ENCODE measurements around the gene THOC7. TPM values are rescaled to one million over a fixed set of nuclear protein-coding genes. Genes with fewer than 3 reads are reported as not detected.

The THOC7 gene
- total RNA-seq, 1 experiment from 2014 or later, result 53.0 TPM

- TF ChIP-seq ZNF317 (CRISPR knock-in tag; IDR thresholded peaks at IDR 0.05; ENCODE audit: borderline replicate concordance, low read depth) (no peak), KAT7 (CRISPR knock-in tag; IDR thresholded peaks at IDR 0.05; ENCODE audit: borderline replicate concordance) (no peak), ZBTB43 (CRISPR knock-in tag; IDR thresholded peaks at IDR 0.05) (no peak), ETV6 (CRISPR knock-in tag; IDR thresholded peaks at IDR 0.05) (no peak)
Observed at GRCh38 chr3:63832395-63832794, 31.2 kb downstream of the THOC7 start (continued).

GRCh38 chr3:63830526-63830925 is 33.1 kb downstream of the THOC7 start:
- Mint-ChIP-seq H3K4me3 (no peak overlapping the region), H3K36me3 (peaks cover 21% of the 10 kb centered on the region), H3K4me1 (peaks cover 3% of the 10 kb centered on the region; the same call in 1 of the 2 replicates), H3K27me3 (ENCODE audit: low read depth) (no peaks in the 10 kb centered on the region), H3K9me3 (no peaks in the 10 kb centered on the region; the same call in 1 of the 2 replicates), H3K27ac (no peak overlapping the region)
- ChIA-PET POLR2A (no interaction called here), CTCF (no interaction called here)
- ATAC-seq, result no peak
- no peak for DNase-seq (ENCODE audit: low spot score)
- TF ChIP-seq GRHL2 (CRISPR knock-in tag; IDR thresholded peaks at IDR 0.05; ENCODE audit: insufficient replicate concordance, severe bottlenecking), result no peak
- no peak for TF ChIP-seq JUN (CRISPR knock-in tag; IDR thresholded peaks at IDR 0.05)
- TF ChIP-seq ZNF532 (CRISPR knock-in tag; IDR thresholded peaks at IDR 0.05; ENCODE audit: borderline replicate concordance), result no peak
- TF ChIP-seq MLX (CRISPR knock-in tag; IDR thresholded peaks at IDR 0.05), result no peak
- no peak for TF ChIP-seq FOXJ3 (CRISPR knock-in tag; IDR thresholded peaks at IDR 0.05; ENCODE audit: borderline replicate concordance)
- no peak for TF ChIP-seq E2F4 (CRISPR knock-in tag; IDR thresholded peaks at IDR 0.05; ENCODE audit: borderline replicate concordance, low read depth)
- TF ChIP-seq OVOL2 (CRISPR knock-in tag; IDR thresholded peaks at IDR 0.05; ENCODE audit: borderline replicate concordance), result no peak
- TF ChIP-seq ZSCAN18 (CRISPR knock-in tag; IDR thresholded peaks at IDR 0.05), result no peak
- TF ChIP-seq ZNF232 (CRISPR knock-in tag; IDR thresholded peaks at IDR 0.05), result no peak
- no peak for TF ChIP-seq CREM (CRISPR knock-in tag; IDR thresholded peaks at IDR 0.05)
- no peak for TF ChIP-seq ZNF317 (CRISPR knock-in tag; IDR thresholded peaks at IDR 0.05; ENCODE audit: borderline replicate concordance, low read depth)
- no peak for TF ChIP-seq TP53 (CRISPR knock-in tag; IDR thresholded peaks at IDR 0.05)
- TF ChIP-seq USF2 (CRISPR knock-in tag; IDR thresholded peaks at IDR 0.05), result no peak
- TF ChIP-seq ZNF425 (CRISPR knock-in tag; conservative IDR thresholded peaks at IDR 0.05), result no peak
- no peak for TF ChIP-seq PREB (CRISPR knock-in tag; IDR thresholded peaks at IDR 0.05; ENCODE audit: borderline replicate concordance)
- no peak for TF ChIP-seq FOXP1 (CRISPR knock-in tag; IDR thresholded peaks at IDR 0.05; ENCODE audit: borderline replicate concordance)
